ENCODE measurements around the gene ZMIZ1.

ZMIZ1 gene

GRCh38 chr10:79081353-79082034 lies 12.7 kb downstream of the ZMIZ1 start:
- TF ChIP-seq YY1 (IDR thresholded peaks at IDR 0.05; ENCODE audit: insufficient read depth, insufficient read length), result no peak
- no peak for TF ChIP-seq ZNF274 (IDR thresholded peaks at IDR 0.05; ENCODE audit: low read depth, low read length)
- no peak for TF ChIP-seq SUZ12 (IDR thresholded peaks at IDR 0.05; ENCODE audit: extremely low read depth, insufficient read depth, insufficient read length)
- peaks cover 52% of the 10 kb centered on the region for H3K4me1 ChIP-seq (ENCODE audit: insufficient read depth, insufficient read length)
- peaks cover 34% of the 10 kb centered on the region for H3K36me3 ChIP-seq (ENCODE audit: insufficient read depth, insufficient read length, low read length)
- peak overlapping the region; percentile 32 for H3K9ac ChIP-seq (ENCODE audit: insufficient read length, low read depth)
- no peak for DNase-seq (ENCODE audit: low read depth, low spot score)
- H3K9me3 ChIP-seq (ENCODE audit: insufficient read depth, low read length), result no peaks in the 10 kb centered on the region
- no peak overlapping the region for H3K4me3 ChIP-seq (ENCODE audit: insufficient read length, low read depth)
- no peaks in the 10 kb centered on the region for H3K27me3 ChIP-seq (ENCODE audit: insufficient read depth, insufficient read length)

GRCh38 chr10:79082035-79082373 lies 13.2 kb downstream of the ZMIZ1 start:
- Histone ChIP-seq H3K36me3 (ENCODE audit: insufficient read depth, insufficient read length, low read length) (peaks cover 31% of the 10 kb centered on the region), H3K4me3 (ENCODE audit: insufficient read length, low read depth) (no peak overlapping the region), H3K9ac (ENCODE audit: insufficient read length, low read depth) (no peak overlapping the region), H3K9me3 (ENCODE audit: insufficient read depth, low read length) (no peaks in the 10 kb centered on the region), H3K27me3 (ENCODE audit: insufficient read depth, insufficient read length) (no peaks in the 10 kb centered on the region), H3K4me1 (ENCODE audit: insufficient read depth, insufficient read length) (peaks cover 52% of the 10 kb centered on the region)
- TF ChIP-seq ZNF274 (IDR thresholded peaks at IDR 0.05; ENCODE audit: low read depth, low read length), result no peak
- TF ChIP-seq SUZ12 (IDR thresholded peaks at IDR 0.05; ENCODE audit: extremely low read depth, insufficient read depth, insufficient read length), result no peak
- DNase-seq (ENCODE audit: low read depth, low spot score), result no peak

- Histone ChIP-seq H3K27me3 (ENCODE audit: insufficient read depth, insufficient read length) (no peaks in the 10 kb centered on the region), H3K4me3 (ENCODE audit: insufficient read length, low read depth) (no peak overlapping the region), H3K36me3 (ENCODE audit: insufficient read depth, insufficient read length, low read length) (peaks cover 32% of the 10 kb centered on the region), H3K4me1 (ENCODE audit: insufficient read depth, insufficient read length) (peaks cover 51% of the 10 kb centered on the region), H3K9me3 (ENCODE audit: insufficient read depth, low read length) (no peaks in the 10 kb centered on the region), H3K9ac (ENCODE audit: insufficient read length, low read depth) (no peak overlapping the region)
- no peak for TF ChIP-seq SUZ12 (IDR thresholded peaks at IDR 0.05; ENCODE audit: extremely low read depth, insufficient read depth, insufficient read length)
- TF ChIP-seq YY1 (IDR thresholded peaks at IDR 0.05; ENCODE audit: insufficient read depth, insufficient read length), result no peak
- TF ChIP-seq ZNF274 (IDR thresholded peaks at IDR 0.05; ENCODE audit: low read depth, low read length), result no peak
- no peak for DNase-seq (ENCODE audit: low read depth, low spot score)
These were observed 14.1 kb downstream of the ZMIZ1 start for GRCh38 chr10:79082631-79083596.

DNA sequence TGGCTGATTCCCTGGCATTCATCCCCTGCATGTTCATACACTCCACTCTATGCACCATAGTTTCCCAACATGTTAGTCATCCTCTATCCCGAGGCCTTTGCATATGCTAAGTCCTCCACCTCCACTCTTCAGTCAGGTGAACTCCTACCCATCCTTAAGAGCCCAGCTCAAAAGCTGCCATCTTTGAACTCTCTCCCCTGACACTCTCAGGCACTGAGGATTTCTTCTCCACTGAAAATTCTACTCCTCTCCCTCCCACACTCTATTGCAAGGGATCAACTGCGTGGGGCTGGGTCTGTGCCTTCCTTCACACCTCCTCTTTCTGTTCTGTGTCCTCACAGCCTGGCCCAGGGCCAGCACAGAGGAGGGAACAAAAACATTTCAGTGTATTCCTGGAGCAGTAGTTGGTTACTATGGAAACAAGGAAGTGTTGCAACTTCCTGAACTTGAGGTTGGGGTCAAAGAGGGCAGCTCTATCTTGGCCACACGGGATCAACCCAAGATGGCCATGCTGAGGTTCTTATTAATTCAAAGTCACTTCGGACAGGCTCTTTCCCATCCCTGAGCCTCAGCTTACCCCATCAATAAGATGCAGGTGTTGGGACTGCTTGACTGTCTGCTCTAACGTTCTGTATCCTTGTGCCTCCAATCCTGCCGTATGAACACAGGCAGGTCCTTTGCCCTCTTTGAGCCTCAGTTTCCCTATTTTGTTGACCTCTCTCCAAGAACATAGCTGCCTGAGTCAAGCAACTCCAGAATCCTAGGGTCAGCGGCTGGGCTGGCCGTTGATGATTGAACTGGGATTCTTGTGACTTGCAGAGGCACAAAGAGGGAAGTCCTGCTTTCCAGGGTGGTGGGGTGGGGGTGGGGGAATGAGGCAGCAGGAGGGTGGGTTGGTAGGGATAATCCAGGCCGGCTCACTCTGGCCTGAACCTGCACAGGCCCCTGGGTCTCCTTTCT lies 15.5 kb downstream of the ZMIZ1 start:
- Histone ChIP-seq H3K27me3 (ENCODE audit: insufficient read depth, insufficient read length) (no peaks in the 10 kb centered on the region), H3K36me3 (ENCODE audit: insufficient read depth, insufficient read length, low read length) (peaks cover 44% of the 10 kb centered on the region), H3K9ac (ENCODE audit: insufficient read length, low read depth) (no peak overlapping the region), H3K9me3 (ENCODE audit: insufficient read depth, low read length) (no peaks in the 10 kb centered on the region), H3K4me3 (ENCODE audit: insufficient read length, low read depth) (no peak overlapping the region), H3K4me1 (ENCODE audit: insufficient read depth, insufficient read length) (peaks cover 50% of the 10 kb centered on the region)
- no peak for DNase-seq (ENCODE audit: low read depth, low spot score)
- no peak for TF ChIP-seq SUZ12 (IDR thresholded peaks at IDR 0.05; ENCODE audit: extremely low read depth, insufficient read depth, insufficient read length)
- TF ChIP-seq ZNF274 (IDR thresholded peaks at IDR 0.05; ENCODE audit: low read depth, low read length), result no peak
- no peak for TF ChIP-seq YY1 (IDR thresholded peaks at IDR 0.05; ENCODE audit: insufficient read depth, insufficient read length)

- peaks cover 47% of the 10 kb centered on the region for H3K4me1 ChIP-seq (ENCODE audit: insufficient read depth, insufficient read length)
These were observed 16.3 kb downstream of the ZMIZ1 start for GRCh38 chr10:79084972-79085597.

GRCh38 chr10:79086822-79087221 lies 18.1 kb downstream of the ZMIZ1 start:
- no peaks in the 10 kb centered on the region for H3K27me3 ChIP-seq (ENCODE audit: insufficient read depth, insufficient read length)
- H3K9me3 ChIP-seq (ENCODE audit: insufficient read depth, low read length), result no peaks in the 10 kb centered on the region
- H3K9ac ChIP-seq (ENCODE audit: insufficient read length, low read depth), result no peak overlapping the region
- H3K4me3 ChIP-seq (ENCODE audit: insufficient read length, low read depth), result no peak overlapping the region
- peaks cover 43% of the 10 kb centered on the region for H3K36me3 ChIP-seq (ENCODE audit: insufficient read depth, insufficient read length, low read length)
- no peak for DNase-seq (ENCODE audit: low read depth, low spot score)
- peaks cover 35% of the 10 kb centered on the region for H3K4me1 ChIP-seq (ENCODE audit: insufficient read depth, insufficient read length)
- no peak for TF ChIP-seq SUZ12 (IDR thresholded peaks at IDR 0.05; ENCODE audit: extremely low read depth, insufficient read depth, insufficient read length)
- no peak for TF ChIP-seq ZNF274 (IDR thresholded peaks at IDR 0.05; ENCODE audit: low read depth, low read length)
- TF ChIP-seq YY1 (IDR thresholded peaks at IDR 0.05; ENCODE audit: insufficient read depth, insufficient read length), result no peak

More at GRCh38 chr10:79084972-79085597, 16.3 kb downstream of the ZMIZ1 start:
- Histone ChIP-seq H3K36me3 (ENCODE audit: insufficient read depth, insufficient read length, low read length) (peaks cover 41% of the 10 kb centered on the region), H3K4me3 (ENCODE audit: insufficient read length, low read depth) (no peak overlapping the region), H3K9me3 (ENCODE audit: insufficient read depth, low read length) (no peaks in the 10 kb centered on the region), H3K27me3 (ENCODE audit: insufficient read depth, insufficient read length) (no peaks in the 10 kb centered on the region), H3K9ac (ENCODE audit: insufficient read length, low read depth) (no peak overlapping the region)
- DNase-seq (ENCODE audit: low read depth, low spot score), result no peak
- TF ChIP-seq YY1 (IDR thresholded peaks at IDR 0.05; ENCODE audit: insufficient read depth, insufficient read length), result no peak
- TF ChIP-seq SUZ12 (IDR thresholded peaks at IDR 0.05; ENCODE audit: extremely low read depth, insufficient read depth, insufficient read length), result no peak
- TF ChIP-seq ZNF274 (IDR thresholded peaks at IDR 0.05; ENCODE audit: low read depth, low read length), result no peak

Data from NT2/D1 (cell line).